Thoracic aorta (tissue), 2 donors: ENCODE results near the gene TIGD3. TPM values are rescaled to one million over a fixed set of nuclear protein-coding genes. Genes with fewer than 3 reads are reported as not detected.

Experiments used
- ATAC-seq: fragments of 150-250 bp; one replicate; pipeline ENCODE4 v1.8.0; 2017; ENCODE audit warnings: low read depth; ENCODE audit not compliant: insufficient number of reproducible peaks, low FRiP score
- DNase-seq: peaks from one replicate; pipeline ENCODE4 v3.0.0-alpha.2; 2020; ENCODE audit warnings: low spot score
- H3K27ac ChIP-seq, 2 donors: fragments of 200-600 bp; sonication (generic); 1 replicate in 1 of 2; 2 replicates in 1 of 2; pipeline ENCODE4 v1.5.1; 2016; ENCODE audit warnings: mild to moderate bottlenecking in 2 of 2, moderate library complexity in 2 of 2
- H3K27me3 ChIP-seq: fragments of 200-600 bp; sonication (generic); replicated peaks from 2 replicates; pipeline ENCODE4 v1.6.0; 2016; ENCODE audit warnings: mild to moderate bottlenecking; ENCODE audit not compliant: insufficient read depth
- H3K36me3 ChIP-seq: fragments of 200-600 bp; sonication (generic); one replicate; pipeline ENCODE4 v1.5.1; 2016
- H3K4me1 ChIP-seq, 2 donors: fragments of 200-600 bp; sonication (generic); 1 replicate in 1 of 2; 2 replicates in 1 of 2; pipeline versions ENCODE4 v1.5.1 to v1.6.0; 2016; ENCODE audit warnings: low read depth in 2 of 2, mild to moderate bottlenecking in 1 of 2; ENCODE audit not compliant: control insufficient read depth in 1 of 2
- H3K4me3 ChIP-seq: fragments of 200-600 bp; sonication (generic); 2 replicates; pipeline ENCODE4 v1.5.1; 2016; ENCODE audit warnings: mild to moderate bottlenecking
- H3K9me3 ChIP-seq: fragments of 200-600 bp; sonication (generic); 2 replicates; pipeline ENCODE4 v1.5.1; 2016
- CTCF ChIP-seq: fragments of 200-600 bp; sonication (generic); IDR thresholded peaks from one replicate; pipeline ENCODE4 v1.5.1; 2019; ENCODE audit warnings: antibody characterized with exemption
- total RNA-seq, 2 donors: library from RNA; depleted of rRNA; stranded (reverse); fragments of >200 nt; gene quantifications; one replicate each; pipeline versions ENCODE4 v1.1.0 to v1.2.3, GENCODE V29; 2016

TIGD3 gene
- total RNA-seq, 2 donors from 2014 or later, result not detected

- H3K4me3 ChIP-seq, result no peak overlapping the region
- no peak for DNase-seq
- peaks cover 6 to 20% of the 10 kb centered on the region in 2 donors for H3K4me1 ChIP-seq
- H3K27ac ChIP-seq, result peak overlapping the region; percentile 79 to 84
- no peaks in the 10 kb centered on the region for H3K36me3 ChIP-seq
- TF ChIP-seq CTCF, result no peak
- no peaks in the 10 kb centered on the region for H3K9me3 ChIP-seq
- ATAC-seq, result no peak
- H3K27me3 ChIP-seq, result no peaks in the 10 kb centered on the region
Observed at GRCh38 chr11:65370659-65371049, 16.1 kb downstream of the TIGD3 start.

- Histone ChIP-seq H3K27ac (no peak overlapping the region), H3K9me3 (no peaks in the 10 kb centered on the region), H3K27me3 (no peaks in the 10 kb centered on the region), H3K36me3 (no peaks in the 10 kb centered on the region), H3K4me1 (peaks cover 6 to 20% of the 10 kb centered on the region in 2 donors), H3K4me3 (no peak overlapping the region)
- DNase-seq (no peak), ATAC-seq (no peak)
- TF ChIP-seq CTCF, result no peak
Observed at GRCh38 chr11:65373839-65374580, 19.5 kb downstream of the TIGD3 start.

GRCh38 chr11:65375012-65375411 lies 20.5 kb downstream of the TIGD3 start:
- Histone ChIP-seq H3K27ac (no peak overlapping the region), H3K4me3 (no peak overlapping the region), H3K27me3 (no peaks in the 10 kb centered on the region), H3K36me3 (no peaks in the 10 kb centered on the region), H3K4me1 (peaks cover 6 to 20% of the 10 kb centered on the region in 2 donors), H3K9me3 (no peaks in the 10 kb centered on the region)
- TF ChIP-seq CTCF, result no peak
- ATAC-seq, result no peak
- DNase-seq, result no peak

GRCh38 chr11:65376138-65376713 lies 21.7 kb downstream of the TIGD3 start:
- ATAC-seq, result no peak
- no peaks in the 10 kb centered on the region for H3K36me3 ChIP-seq
- no peak for TF ChIP-seq CTCF
- no peak overlapping the region for H3K4me3 ChIP-seq
- H3K4me1 ChIP-seq, result peaks cover 6 to 17% of the 10 kb centered on the region in 2 donors
- no peaks in the 10 kb centered on the region for H3K9me3 ChIP-seq
- H3K27ac ChIP-seq, result no peak overlapping the region
- no peaks in the 10 kb centered on the region for H3K27me3 ChIP-seq
- no peak for DNase-seq

- Histone ChIP-seq H3K27ac (no peak overlapping the region), H3K36me3 (no peaks in the 10 kb centered on the region), H3K9me3 (no peaks in the 10 kb centered on the region), H3K4me1 (peaks cover 4 to 17% of the 10 kb centered on the region in 2 donors), H3K4me3 (no peak overlapping the region), H3K27me3 (no peaks in the 10 kb centered on the region)
- TF ChIP-seq CTCF, result no peak
- ATAC-seq (no peak), DNase-seq (no peak)
Observed at GRCh38 chr11:65377036-65377435, 22.5 kb downstream of the TIGD3 start.
